PFSK-1 (cell line): ENCODE results near the gene ALS2CL.

Experiments used
- FOXP2 ChIP-seq: optimal IDR thresholded peaks from 2 replicates; pipeline ENCODE3; 2011; ENCODE audit warnings: borderline replicate concordance, control low read depth, inconsistent platforms; ENCODE audit not compliant: insufficient read depth; ENCODE audit errors: extremely low read length, extremely low read depth
- POLR2AphosphoS5 ChIP-seq: IDR thresholded peaks from 2 replicates; pipeline ENCODE4 v1.6.1; 2012; ENCODE audit warnings: low read depth, mild to moderate bottlenecking, control low read depth, low read length, moderate library complexity
- SIN3A ChIP-seq: IDR thresholded peaks from 2 replicates; pipeline ENCODE4 v1.6.1; 2012; ENCODE audit warnings: mild to moderate bottlenecking, low read length, moderate library complexity, borderline replicate concordance; ENCODE audit not compliant: insufficient read depth
- TAF1 ChIP-seq: IDR thresholded peaks from 2 replicates; pipeline ENCODE4 v1.6.1; 2012; ENCODE audit warnings: low read length, control low read depth, borderline replicate concordance; ENCODE audit not compliant: insufficient read depth
- TF ChIP-seq, protein P1 (sequence below), 2 experiments: IDR thresholded peaks; 2 replicates each; pipeline versions ENCODE4 v1.6.1 to v1.8.0; 2011 to 2012; ENCODE audit warnings: low read depth in 2 of 2, low read length in 2 of 2, control low read depth in 1 of 2, inconsistent platforms in 1 of 2, mild to moderate bottlenecking in 1 of 2, moderate library complexity in 1 of 2; ENCODE audit not compliant: insufficient read depth in 1 of 2

The ALS2CL gene

DNA sequence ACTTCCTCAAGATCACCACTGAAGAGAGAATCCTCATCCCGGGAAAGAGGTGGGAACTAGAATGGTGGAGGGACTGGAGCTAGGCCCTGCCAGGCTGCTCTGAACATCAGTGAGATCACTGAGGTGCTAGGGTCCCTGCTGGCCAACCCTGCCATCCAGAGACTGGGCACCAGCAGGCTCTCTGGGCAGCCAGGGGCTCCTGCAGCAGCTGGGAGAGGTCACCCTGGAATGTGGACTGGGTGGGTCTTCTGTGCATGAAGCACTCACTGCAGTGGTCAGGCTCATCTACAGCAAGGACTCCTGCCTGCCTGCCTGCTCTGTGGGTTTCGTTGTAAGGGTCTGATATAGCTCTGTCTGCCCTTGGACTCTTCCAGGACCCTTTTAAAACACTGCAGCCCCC lies 24.9 kb downstream of the ALS2CL start:
- TF ChIP-seq FOXP2 (no peak), SIN3A (no peak), TAF1 (no peak), POLR2AphosphoS5 (no peak)
- TF ChIP-seq, protein P1, sequence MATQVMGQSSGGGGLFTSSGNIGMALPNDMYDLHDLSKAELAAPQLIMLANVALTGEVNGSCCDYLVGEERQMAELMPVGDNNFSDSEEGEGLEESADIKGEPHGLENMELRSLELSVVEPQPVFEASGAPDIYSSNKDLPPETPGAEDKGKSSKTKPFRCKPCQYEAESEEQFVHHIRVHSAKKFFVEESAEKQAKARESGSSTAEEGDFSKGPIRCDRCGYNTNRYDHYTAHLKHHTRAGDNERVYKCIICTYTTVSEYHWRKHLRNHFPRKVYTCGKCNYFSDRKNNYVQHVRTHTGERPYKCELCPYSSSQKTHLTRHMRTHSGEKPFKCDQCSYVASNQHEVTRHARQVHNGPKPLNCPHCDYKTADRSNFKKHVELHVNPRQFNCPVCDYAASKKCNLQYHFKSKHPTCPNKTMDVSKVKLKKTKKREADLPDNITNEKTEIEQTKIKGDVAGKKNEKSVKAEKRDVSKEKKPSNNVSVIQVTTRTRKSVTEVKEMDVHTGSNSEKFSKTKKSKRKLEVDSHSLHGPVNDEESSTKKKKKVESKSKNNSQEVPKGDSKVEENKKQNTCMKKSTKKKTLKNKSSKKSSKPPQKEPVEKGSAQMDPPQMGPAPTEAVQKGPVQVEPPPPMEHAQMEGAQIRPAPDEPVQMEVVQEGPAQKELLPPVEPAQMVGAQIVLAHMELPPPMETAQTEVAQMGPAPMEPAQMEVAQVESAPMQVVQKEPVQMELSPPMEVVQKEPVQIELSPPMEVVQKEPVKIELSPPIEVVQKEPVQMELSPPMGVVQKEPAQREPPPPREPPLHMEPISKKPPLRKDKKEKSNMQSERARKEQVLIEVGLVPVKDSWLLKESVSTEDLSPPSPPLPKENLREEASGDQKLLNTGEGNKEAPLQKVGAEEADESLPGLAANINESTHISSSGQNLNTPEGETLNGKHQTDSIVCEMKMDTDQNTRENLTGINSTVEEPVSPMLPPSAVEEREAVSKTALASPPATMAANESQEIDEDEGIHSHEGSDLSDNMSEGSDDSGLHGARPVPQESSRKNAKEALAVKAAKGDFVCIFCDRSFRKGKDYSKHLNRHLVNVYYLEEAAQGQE (IDR thresholded peaks at IDR 0.05; ENCODE audit: insufficient read depth in 1 of 2, low read depth in 2 of 2, low read length in 2 of 2), result no peak

GRCh38 chr3:46668116-46668515 lies 25.4 kb downstream of the ALS2CL start:
- no peak for TF ChIP-seq SIN3A
- TF ChIP-seq TAF1, result no peak
- no peak for TF ChIP-seq FOXP2
- TF ChIP-seq, protein P1 (IDR thresholded peaks at IDR 0.05; ENCODE audit: insufficient read depth in 1 of 2, low read depth in 2 of 2, low read length in 2 of 2), result no peak
- no peak for TF ChIP-seq POLR2AphosphoS5

DNA sequence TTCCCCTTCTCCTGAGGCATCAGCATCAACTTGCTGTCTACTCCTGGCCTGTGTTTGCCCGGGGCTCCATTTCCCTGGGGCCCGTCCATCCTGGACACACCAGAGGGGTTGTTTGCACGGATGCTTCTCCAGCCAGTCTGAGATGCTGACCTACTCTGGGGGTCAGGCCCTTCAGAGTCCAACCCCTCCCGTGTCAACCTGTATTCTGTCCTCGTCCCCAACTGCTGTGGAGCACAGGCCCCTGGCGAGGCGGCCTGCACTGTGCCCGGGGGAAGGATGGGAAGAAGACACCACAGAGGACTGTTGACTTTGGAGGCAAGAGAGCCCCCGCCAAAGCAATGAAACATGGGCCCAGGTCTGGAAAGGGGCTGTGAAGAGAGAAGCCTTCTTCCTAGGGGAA lies 25.8 kb downstream of the ALS2CL start:
- no peak for TF ChIP-seq TAF1
- TF ChIP-seq, protein P1 (IDR thresholded peaks at IDR 0.05; ENCODE audit: insufficient read depth in 1 of 2, low read depth in 2 of 2, low read length in 2 of 2), result no peak
- TF ChIP-seq FOXP2, result no peak
- no peak for TF ChIP-seq POLR2AphosphoS5
- TF ChIP-seq SIN3A, result no peak

DNA sequence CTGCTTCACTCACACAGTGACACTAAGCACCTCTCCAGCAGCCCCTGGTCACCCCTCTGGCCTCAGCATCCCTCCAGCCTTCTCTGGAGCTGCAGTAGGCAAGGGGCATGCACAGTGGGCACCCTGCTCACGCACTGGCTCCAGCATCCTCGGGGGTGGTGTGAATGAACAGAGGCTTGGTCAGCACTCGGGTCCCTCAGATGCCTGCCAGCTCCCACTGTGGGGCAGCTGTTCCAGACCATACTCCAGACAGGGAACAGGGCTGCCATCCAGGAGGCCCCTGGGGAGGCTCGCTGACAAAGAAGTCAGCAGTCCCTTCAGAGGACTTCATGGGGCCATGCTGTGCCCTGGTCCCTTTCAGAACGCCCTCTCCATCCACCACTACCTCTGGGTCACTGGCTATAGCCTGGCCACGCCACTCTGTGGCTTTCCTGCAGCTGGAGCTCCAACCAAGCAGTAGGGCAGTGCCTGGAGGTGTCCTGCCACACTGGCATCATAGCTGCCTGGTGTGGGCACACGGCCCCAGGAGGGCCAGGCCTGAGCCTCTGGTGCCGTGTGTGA lies 26.3 kb downstream of the ALS2CL start:
- TF ChIP-seq SIN3A (no peak), POLR2AphosphoS5 (no peak), TAF1 (no peak), FOXP2 (no peak)
- TF ChIP-seq, protein P1 (IDR thresholded peaks at IDR 0.05; ENCODE audit: insufficient read depth in 1 of 2, low read depth in 2 of 2, low read length in 2 of 2), result no peak
